Keratinocyte (primary cell): ENCODE data around the gene CSNK1G1. TPM values are rescaled to one million over a fixed set of nuclear protein-coding genes. Genes with fewer than 3 reads are reported as not detected.
A peak's percentile ranks its signal among the peaks of the same experiment; 100 is the strongest.

Source experiments
- DNase-seq: peaks from one replicate; pipeline ENCODE4 v3.0.0-alpha.2; 2011; ENCODE audit warnings: low read depth, missing footprints, low spot score
- FAIRE-seq: peaks from 2 replicates; lab custom pipeline; 2011; peaks lifted over from hg19 to GRCh38; lab: Jason Lieb, UNC
- H2AFZ ChIP-seq: 2 replicates; pipeline ENCODE4 v1.6.0; 2012; ENCODE audit warnings: low read length, control low read depth, inconsistent platforms; ENCODE audit not compliant: control insufficient read depth
- H3K27ac ChIP-seq: 2 replicates; pipeline ENCODE4 v1.5.1; 2011; ENCODE audit warnings: low read length; ENCODE audit not compliant: control insufficient read depth, insufficient read depth
- H3K27me3 ChIP-seq: 3 replicates; pipeline ENCODE4 v1.6.0; 2011; ENCODE audit warnings: low read length; ENCODE audit not compliant: control insufficient read depth, insufficient read depth; ENCODE audit errors: extremely low read depth
- H3K36me3 ChIP-seq, 2 experiments: 2 replicates in 1 of 2; 3 replicates in 1 of 2; pipeline ENCODE4 v1.5.1; 2011; ENCODE audit warnings: low read length in 2 of 2, mild to moderate bottlenecking in 1 of 2; ENCODE audit not compliant: control insufficient read depth in 2 of 2, insufficient read depth in 2 of 2; ENCODE audit errors: extremely low read depth in 1 of 2
- H3K4me1 ChIP-seq: 3 replicates; pipeline ENCODE4 v1.5.1; 2011; ENCODE audit warnings: low read length; ENCODE audit not compliant: control insufficient read depth, insufficient read depth; ENCODE audit errors: extremely low read depth
- H3K4me2 ChIP-seq: 3 replicates; pipeline ENCODE4 v1.6.0; 2011; ENCODE audit warnings: low read depth, low read length; ENCODE audit not compliant: control insufficient read depth, insufficient read depth; ENCODE audit errors: extremely low read depth
- H3K4me3 ChIP-seq, 3 experiments: fragments of 200-600 bp in 1 of 3; sonication (generic) in 1 of 3; 2 replicates in 2 of 3; 3 replicates in 1 of 3; pipeline ENCODE4 v1.5.1; 2011 to 2016; ENCODE audit warnings: low read length in 3 of 3, mild to moderate bottlenecking in 3 of 3, control low read depth in 2 of 3, inconsistent platforms in 1 of 3, low read depth in 1 of 3, mixed read lengths in 1 of 3, mixed run types in 1 of 3, moderate library complexity in 1 of 3; ENCODE audit not compliant: control insufficient read depth in 2 of 3, insufficient read depth in 2 of 3; ENCODE audit errors: extremely low read depth in 1 of 3
- H3K79me2 ChIP-seq: 2 replicates; pipeline ENCODE4 v1.6.0; 2012; ENCODE audit warnings: low read length; ENCODE audit not compliant: control insufficient read depth, insufficient read depth
- H3K9ac ChIP-seq: 3 replicates; pipeline ENCODE4 v1.6.0; 2011; ENCODE audit warnings: low read length; ENCODE audit not compliant: control insufficient read depth, insufficient read depth; ENCODE audit errors: extremely low read depth
- H3K9me1 ChIP-seq: 3 replicates; pipeline ENCODE4 v1.6.0; 2011; ENCODE audit warnings: low read length; ENCODE audit not compliant: control insufficient read depth, insufficient read depth; ENCODE audit errors: extremely low read depth
- H3K9me3 ChIP-seq: 2 replicates; pipeline ENCODE4 v1.5.1; 2012; ENCODE audit warnings: low read depth, low read length; ENCODE audit not compliant: control insufficient read depth
- H4K20me1 ChIP-seq: 3 replicates; pipeline ENCODE4 v1.6.0; 2011; ENCODE audit warnings: low read length; ENCODE audit not compliant: control insufficient read depth, insufficient read depth; ENCODE audit errors: extremely low read depth
- EZH2 ChIP-seq: IDR thresholded peaks from one replicate; pipeline ENCODE4 v1.6.1; 2012; ENCODE audit warnings: inconsistent platforms, mild to moderate bottlenecking, low read length, moderate library complexity
- dilution Hi-C: fragments of 300-500 bp; cut with MboI; formaldehyde crosslinking; loops from one replicate; pipeline ENCODE4 v1.7.0; 2020; ENCODE audit warnings: low sequenced_read_pairs; ENCODE audit not compliant: extremely low pct_ligation_motif_present
- polyA plus RNA-seq, 5 experiments: library from polyadenylated mRNA; depleted of rRNA in 3 of 5; stranded (reverse) in 3 of 5; stranded (forward) in 1 of 5; unstranded in 1 of 5; fragments of >200 nt; gene quantifications; 1 replicate in 1 of 5; 2 replicates in 3 of 5; 3 replicates in 1 of 5; pipeline versions ENCODE4 v1.2.1 to v1.2.3, GENCODE V29; 2011 to 2012; ENCODE audit warnings: missing spikeins in 2 of 5, low read depth in 1 of 5, low replicate concordance in 1 of 5
- TF ChIP-seq, protein P1 (sequence below), 3 experiments: IDR thresholded peaks in 1 of 3; conservative IDR thresholded peaks in 1 of 3; optimal IDR thresholded peaks in 1 of 3; 2 replicates in 2 of 3; 3 replicates in 1 of 3; pipeline versions ENCODE3 to v1.5.1; 2011; ENCODE audit warnings: low read length in 3 of 3, mild to moderate bottlenecking in 3 of 3, moderate library complexity in 2 of 3, control low read depth in 1 of 3, inconsistent platforms in 1 of 3; ENCODE audit not compliant: insufficient read depth in 2 of 3; ENCODE audit errors: extremely low read depth in 1 of 3

Gene CSNK1G1
- polyA plus RNA-seq, 1 donor (not counting 4 experiments of a cell fraction or from before 2014, with no cell fraction given): 28.9 TPM

DNA sequence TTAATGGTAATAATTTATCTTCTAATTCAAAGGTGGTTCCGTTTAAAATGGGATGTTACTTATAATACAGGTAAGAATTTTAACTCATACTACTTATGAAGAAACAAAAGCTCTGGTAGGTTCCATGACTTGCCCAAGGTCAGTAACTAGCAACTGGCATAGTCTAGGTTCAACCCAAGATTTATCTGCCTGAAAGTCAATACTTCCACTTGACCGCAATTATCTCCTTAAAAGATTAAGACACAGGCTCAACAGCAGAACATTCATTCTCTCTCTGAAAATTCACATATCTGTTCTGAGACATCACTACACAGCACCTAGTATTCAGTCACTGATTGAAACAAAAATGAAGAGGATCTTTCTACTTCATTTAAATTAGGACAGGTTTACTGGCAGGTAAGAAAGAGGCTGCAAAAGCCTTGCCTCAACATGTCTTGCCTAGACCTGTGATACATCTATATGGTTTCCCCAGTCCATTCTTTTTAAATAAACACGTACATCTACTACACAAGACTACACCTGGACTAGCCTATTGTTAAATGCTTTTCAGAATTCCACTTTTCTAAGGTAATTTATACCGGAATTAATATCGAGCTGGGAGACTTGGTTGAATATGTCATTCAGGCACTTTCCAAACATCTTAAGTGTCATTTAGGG lies 1.2 kb downstream of the CSNK1G1 start:
- Histone ChIP-seq H2AFZ (peak overlapping the region; percentile 84), H3K4me3 (peak overlapping the region; percentile 68 to 89 (median 80)), H3K36me3 (peaks cover 0 to 3% of the 10 kb centered on the region in 2 experiments), H3K27ac (peak overlapping the region; percentile 83), H3K9me3 (no peaks in the 10 kb centered on the region), H3K9ac (peak overlapping the region; percentile 84), H3K4me2 (peak overlapping the region; percentile 82), H3K4me1 (peaks cover 7% of the 10 kb centered on the region), H3K79me2 (peaks cover 55% of the 10 kb centered on the region), H3K27me3 (no peaks in the 10 kb centered on the region), H3K9me1 (no peaks in the 10 kb centered on the region), H4K20me1 (no peaks in the 10 kb centered on the region)
- FAIRE-seq (peak; percentile 13), DNase-seq (no peak)
- TF ChIP-seq EZH2: no peak
- TF ChIP-seq, protein P1, sequence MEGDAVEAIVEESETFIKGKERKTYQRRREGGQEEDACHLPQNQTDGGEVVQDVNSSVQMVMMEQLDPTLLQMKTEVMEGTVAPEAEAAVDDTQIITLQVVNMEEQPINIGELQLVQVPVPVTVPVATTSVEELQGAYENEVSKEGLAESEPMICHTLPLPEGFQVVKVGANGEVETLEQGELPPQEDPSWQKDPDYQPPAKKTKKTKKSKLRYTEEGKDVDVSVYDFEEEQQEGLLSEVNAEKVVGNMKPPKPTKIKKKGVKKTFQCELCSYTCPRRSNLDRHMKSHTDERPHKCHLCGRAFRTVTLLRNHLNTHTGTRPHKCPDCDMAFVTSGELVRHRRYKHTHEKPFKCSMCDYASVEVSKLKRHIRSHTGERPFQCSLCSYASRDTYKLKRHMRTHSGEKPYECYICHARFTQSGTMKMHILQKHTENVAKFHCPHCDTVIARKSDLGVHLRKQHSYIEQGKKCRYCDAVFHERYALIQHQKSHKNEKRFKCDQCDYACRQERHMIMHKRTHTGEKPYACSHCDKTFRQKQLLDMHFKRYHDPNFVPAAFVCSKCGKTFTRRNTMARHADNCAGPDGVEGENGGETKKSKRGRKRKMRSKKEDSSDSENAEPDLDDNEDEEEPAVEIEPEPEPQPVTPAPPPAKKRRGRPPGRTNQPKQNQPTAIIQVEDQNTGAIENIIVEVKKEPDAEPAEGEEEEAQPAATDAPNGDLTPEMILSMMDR (optimal IDR thresholded peaks at IDR 0.05 in 1 of 3, IDR thresholded peaks at IDR 0.05 in 1 of 3, conservative IDR thresholded peaks at IDR 0.05 in 1 of 3; ENCODE audit: extremely low read depth in 1 of 3, insufficient read depth in 2 of 3, low read length in 3 of 3): no peak
- dilution Hi-C loops: no loop called here

DNA sequence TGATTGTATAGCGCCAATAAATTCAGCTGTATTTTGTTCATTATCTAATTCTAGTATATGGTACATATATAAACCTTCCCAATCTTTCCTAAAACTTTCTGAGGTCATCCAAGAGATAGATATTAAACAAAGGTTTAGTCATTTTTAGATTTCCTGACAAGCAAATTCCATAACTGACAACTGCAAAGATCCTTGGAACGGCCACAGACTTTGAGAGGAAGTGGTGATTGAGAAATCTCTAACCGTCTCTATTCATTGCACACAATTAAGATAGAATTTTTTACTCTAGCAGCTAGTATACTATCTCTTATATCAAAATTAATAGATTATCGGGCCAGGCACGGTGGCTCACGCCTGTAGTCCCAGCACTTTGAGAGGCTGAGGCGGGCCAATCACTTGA lies 4.7 kb downstream of the CSNK1G1 start:
- TF ChIP-seq, protein P1 (optimal IDR thresholded peaks at IDR 0.05 in 1 of 3, IDR thresholded peaks at IDR 0.05 in 1 of 3, conservative IDR thresholded peaks at IDR 0.05 in 1 of 3; ENCODE audit: extremely low read depth in 1 of 3, insufficient read depth in 2 of 3, low read length in 3 of 3): no peak
- no peak for TF ChIP-seq EZH2
- Histone ChIP-seq H3K27ac (no peak overlapping the region), H3K36me3 (peaks cover 5% of the 10 kb centered on the region in 2 experiments), H3K4me2 (no peak overlapping the region), H3K4me3 (no peak overlapping the region), H3K9ac (no peak overlapping the region), H3K4me1 (peaks cover 7% of the 10 kb centered on the region), H4K20me1 (peaks cover 3% of the 10 kb centered on the region), H2AFZ (no peak overlapping the region), H3K27me3 (no peaks in the 10 kb centered on the region), H3K9me1 (no peaks in the 10 kb centered on the region), H3K79me2 (peaks cover 90% of the 10 kb centered on the region), H3K9me3 (no peaks in the 10 kb centered on the region)
- dilution Hi-C loops: no loop called here
- FAIRE-seq: no peak
- no peak for DNase-seq
